Fibroblast of pulmonary artery (primary cell): Measurements from ENCODE around the gene TMEM235.

ENCODE experiments used
- DNase-seq: peaks from one replicate; pipeline ENCODE4 v3.0.0-alpha.2; 2010; ENCODE audit warnings: low read depth
- H3K4me3 ChIP-seq: replicated peaks from 2 replicates; pipeline ENCODE4 v1.5.1; 2011; ENCODE audit warnings: low read depth, mild to moderate bottlenecking, control low read depth, low read length, moderate library complexity
- TF ChIP-seq, protein P1 (sequence below): IDR thresholded peaks from 2 replicates; pipeline ENCODE4 v1.5.1; 2011; ENCODE audit warnings: mild to moderate bottlenecking, control low read depth, low read length, inconsistent platforms; ENCODE audit errors: missing control alignments

Gene TMEM235

DNA sequence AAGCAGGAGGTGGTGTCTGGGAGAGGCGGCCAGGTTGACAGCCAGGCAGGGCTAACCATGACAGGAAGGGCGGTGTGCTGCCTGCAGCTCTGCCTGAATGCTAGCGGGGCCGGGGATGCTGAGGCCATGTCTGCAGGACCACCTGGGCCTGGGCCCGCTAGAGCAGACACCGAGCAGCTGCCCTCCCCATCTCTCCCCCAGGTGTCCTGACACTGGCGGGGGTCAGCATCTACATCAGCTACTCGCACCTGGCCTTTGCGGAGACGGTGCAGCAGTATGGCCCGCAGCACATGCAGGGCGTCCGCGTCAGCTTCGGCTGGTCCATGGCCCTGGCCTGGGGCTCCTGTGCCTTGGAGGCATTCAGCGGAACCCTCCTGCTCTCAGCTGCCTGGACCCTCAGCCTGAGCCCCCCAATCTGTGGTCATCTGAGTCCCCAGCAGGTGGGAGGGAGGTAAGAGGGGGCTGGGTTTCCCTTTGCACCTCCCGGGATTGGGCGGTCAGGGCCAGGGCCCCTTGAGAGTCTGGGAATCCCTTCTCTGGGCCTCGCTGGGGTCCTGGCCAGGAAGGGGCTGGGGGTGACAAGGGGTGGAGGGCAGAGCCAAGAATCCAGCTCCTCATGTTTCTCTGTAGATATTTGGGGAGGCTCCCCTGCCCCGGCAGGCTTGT lies 7.5 kb downstream of the TMEM235 start:
- no peak for DNase-seq
- TF ChIP-seq, protein P1, sequence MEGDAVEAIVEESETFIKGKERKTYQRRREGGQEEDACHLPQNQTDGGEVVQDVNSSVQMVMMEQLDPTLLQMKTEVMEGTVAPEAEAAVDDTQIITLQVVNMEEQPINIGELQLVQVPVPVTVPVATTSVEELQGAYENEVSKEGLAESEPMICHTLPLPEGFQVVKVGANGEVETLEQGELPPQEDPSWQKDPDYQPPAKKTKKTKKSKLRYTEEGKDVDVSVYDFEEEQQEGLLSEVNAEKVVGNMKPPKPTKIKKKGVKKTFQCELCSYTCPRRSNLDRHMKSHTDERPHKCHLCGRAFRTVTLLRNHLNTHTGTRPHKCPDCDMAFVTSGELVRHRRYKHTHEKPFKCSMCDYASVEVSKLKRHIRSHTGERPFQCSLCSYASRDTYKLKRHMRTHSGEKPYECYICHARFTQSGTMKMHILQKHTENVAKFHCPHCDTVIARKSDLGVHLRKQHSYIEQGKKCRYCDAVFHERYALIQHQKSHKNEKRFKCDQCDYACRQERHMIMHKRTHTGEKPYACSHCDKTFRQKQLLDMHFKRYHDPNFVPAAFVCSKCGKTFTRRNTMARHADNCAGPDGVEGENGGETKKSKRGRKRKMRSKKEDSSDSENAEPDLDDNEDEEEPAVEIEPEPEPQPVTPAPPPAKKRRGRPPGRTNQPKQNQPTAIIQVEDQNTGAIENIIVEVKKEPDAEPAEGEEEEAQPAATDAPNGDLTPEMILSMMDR, result no peak
- H3K4me3 ChIP-seq, result no peak overlapping the region

DNA sequence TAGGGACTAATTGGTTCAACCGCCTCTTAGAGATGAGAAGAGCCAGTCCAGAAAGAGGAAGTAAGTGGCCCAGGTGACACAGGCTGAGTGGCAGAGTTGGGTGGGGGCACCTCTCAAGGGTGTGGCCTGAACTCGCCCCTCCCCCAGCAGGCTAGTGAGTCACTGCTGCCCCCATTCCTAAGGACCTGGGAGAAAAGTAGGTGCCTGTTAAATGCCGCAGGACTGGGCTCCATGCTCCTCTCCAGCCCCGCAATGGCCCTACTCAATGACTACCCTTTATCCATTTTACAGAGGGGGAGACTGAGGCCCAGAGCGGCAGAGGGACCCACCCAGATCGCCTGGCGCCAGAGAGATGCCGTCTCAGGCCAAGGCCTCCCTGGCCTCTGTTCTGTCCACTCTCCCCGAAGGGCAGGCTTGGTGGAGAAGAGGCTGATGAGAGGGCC lies 8.1 kb downstream of the TMEM235 start:
- TF ChIP-seq, protein P1, result no peak
- no peak for DNase-seq
- no peak overlapping the region for H3K4me3 ChIP-seq

DNA sequence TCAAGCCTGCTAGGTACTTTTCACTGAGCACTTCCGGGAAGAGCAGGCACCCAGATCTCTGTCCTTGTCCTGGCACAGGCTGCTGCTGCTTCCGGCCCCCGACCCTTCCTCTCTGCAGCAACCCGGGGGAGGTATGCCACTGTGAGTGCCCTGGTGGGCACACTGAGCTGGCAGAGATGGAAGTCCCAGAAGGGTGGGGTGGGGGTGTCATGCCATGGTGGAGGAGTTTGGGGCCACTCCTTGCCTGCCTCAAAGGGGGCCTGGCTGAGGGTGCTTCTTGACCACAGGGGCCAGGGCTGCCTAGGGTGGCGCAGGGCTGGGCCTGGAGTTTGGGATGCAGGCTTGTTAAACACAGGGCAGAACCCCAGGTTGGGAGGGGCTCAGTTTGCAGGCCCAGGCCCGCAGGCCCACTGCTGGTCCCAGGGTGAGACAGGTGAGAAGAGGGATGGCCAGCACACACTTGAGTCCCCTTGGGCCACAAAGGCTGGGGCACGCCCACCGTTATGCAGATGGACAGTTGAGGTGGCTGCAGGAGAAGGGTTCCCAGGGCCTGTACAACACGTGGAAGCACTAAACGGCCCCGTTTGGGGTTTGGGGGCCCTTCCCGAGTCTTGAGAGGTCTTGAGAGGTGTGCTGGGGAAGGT lies 8.7 kb downstream of the TMEM235 start:
- H3K4me3 ChIP-seq, result no peak overlapping the region
- DNase-seq, result no peak
- TF ChIP-seq, protein P1, result no peak

DNA sequence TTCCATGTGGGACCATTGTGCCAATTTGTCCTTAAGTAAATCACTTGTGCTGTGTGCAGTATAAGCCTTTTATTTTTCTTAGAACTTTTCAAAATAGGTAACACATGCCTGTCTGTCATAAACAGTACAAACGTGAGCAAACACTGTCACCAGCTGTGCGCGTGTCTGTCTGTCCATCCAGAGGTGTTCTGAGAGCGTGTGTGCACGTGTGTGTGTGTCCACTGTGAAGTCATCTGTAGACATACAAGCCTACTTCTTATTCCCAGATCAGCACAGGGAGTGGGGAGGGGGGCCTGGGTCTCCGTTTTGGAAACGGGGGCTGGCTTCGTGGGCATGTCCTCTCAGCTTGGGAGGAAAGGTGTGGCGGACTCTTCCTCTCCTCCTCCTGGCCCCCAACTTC lies 9.4 kb downstream of the TMEM235 start:
- no peak for DNase-seq
- TF ChIP-seq, protein P1, result no peak
- H3K4me3 ChIP-seq, result no peak overlapping the region

DNA sequence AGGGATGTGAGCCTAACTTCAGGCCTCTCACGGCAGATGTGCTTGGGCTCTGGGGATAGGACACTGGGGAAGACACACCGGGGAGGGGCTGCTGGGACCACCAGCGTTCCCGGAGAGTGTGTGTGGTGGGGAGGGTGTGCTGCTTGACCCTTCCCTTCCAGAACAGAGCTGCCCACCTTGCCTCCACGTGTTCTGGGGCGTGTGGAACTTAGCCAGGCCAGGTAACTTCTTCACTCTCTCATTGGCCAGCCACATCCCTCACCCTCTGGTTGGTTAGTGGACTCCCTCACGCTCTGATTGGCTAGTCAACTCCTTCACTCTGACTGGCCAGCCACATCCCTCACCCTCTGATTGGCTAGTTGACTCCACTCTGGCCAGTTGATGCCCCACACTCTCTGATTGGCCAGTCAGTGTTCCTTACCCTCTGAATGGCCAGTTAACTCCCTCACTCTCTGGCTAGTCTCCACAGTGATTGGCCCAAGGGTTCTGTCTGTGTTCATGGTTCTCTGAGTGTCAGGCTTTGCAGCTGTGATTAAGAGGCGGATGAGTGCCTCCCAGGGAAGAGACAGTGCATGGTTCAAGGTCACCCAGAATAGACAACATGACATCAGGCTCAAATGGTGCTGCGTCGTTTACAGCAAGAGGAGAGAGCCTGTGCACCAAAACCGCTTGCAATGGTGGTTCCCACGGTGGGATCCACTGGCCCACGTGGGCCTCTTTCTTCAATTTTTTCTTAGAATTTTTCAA lies 10.0 kb downstream of the TMEM235 start:
- no peak overlapping the region for H3K4me3 ChIP-seq
- DNase-seq, result peak; percentile 59
- TF ChIP-seq, protein P1, result no peak

DNA sequence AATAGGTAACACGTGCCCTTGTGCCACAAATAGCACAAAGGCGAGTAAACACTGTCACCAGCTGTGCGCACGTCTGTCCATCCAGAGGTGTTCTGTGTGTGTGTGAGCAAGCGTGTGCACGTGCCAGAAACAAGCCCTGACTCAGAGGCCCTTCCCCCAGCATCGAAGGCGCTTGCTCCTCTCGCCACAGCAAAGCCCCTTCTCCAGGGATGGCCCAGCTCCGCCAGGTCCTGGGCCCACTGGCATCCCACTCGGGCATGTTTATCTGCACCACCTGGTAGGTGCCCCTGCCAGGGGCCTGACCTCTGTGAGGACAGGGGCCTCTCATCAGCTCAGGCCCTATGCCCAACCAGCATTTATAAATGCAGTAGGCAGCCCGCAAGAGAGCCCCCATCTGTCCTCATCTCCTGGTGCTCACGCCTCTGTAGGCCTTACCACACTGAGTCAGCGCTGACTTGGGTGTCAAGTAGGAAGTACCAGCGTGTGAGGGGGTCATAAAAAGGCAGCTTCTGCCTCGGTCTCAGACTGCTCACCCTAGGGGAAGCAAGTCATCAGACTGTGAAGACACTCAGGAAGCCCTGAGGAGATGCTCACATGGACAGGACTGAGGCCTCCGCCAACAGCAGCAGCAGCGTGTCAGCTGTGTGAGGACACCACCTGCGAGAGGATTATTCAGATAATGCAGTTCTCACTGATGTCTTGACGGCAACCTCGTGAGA lies 10.8 kb downstream of the TMEM235 start:
- TF ChIP-seq, protein P1, result no peak
- H3K4me3 ChIP-seq, result no peak overlapping the region
- DNase-seq, result no peak
